ENCODE measurements around the gene ANKS1B. TPM values are rescaled to one million over a fixed set of nuclear protein-coding genes. Genes with fewer than 3 reads are reported as not detected.

The ANKS1B gene
- total RNA-seq, 6 experiments from 2014 or later = 0.31 to 0.66 (median 0.37) TPM

DNA sequence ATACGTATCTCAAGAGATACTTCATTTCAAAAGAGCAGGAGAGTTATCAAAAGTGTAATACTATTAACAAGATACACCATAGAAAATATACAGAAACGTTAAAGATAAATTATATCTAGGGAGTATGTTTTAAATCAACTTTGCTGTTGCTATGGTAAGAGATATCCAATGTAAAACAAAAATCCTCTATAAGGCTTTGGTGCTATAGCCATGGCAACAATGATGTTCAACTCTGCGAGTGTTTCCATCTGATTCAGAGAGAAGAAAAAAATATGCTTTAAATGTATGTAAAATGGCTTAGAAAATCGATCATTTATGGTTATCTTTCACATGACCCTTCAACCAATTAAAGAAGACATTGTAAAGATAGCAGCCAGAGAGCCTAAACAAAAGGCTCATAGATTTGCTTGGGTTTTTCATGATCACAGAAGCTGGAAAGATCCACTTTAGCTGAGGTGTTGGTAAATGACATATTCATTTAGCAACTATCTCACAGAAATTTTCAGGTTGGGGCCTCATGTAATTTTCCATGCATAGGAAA is 724.2 kb downstream of the ANKS1B start:
- no peak overlapping the region for H3K27ac Mint-ChIP-seq
- peaks cover 24% of the 10 kb centered on the region for H3K9me3 Mint-ChIP-seq
- no peaks in the 10 kb centered on the region for H3K27me3 Mint-ChIP-seq (ENCODE audit: insufficient read depth)
- no peaks in the 10 kb centered on the region; the same call in 1 of the 2 replicates for H3K36me3 Mint-ChIP-seq (ENCODE audit: low read depth)
- H3K4me3 Mint-ChIP-seq = no peak overlapping the region
- DNase-seq = no peak
- TF ChIP-seq, protein P1, sequence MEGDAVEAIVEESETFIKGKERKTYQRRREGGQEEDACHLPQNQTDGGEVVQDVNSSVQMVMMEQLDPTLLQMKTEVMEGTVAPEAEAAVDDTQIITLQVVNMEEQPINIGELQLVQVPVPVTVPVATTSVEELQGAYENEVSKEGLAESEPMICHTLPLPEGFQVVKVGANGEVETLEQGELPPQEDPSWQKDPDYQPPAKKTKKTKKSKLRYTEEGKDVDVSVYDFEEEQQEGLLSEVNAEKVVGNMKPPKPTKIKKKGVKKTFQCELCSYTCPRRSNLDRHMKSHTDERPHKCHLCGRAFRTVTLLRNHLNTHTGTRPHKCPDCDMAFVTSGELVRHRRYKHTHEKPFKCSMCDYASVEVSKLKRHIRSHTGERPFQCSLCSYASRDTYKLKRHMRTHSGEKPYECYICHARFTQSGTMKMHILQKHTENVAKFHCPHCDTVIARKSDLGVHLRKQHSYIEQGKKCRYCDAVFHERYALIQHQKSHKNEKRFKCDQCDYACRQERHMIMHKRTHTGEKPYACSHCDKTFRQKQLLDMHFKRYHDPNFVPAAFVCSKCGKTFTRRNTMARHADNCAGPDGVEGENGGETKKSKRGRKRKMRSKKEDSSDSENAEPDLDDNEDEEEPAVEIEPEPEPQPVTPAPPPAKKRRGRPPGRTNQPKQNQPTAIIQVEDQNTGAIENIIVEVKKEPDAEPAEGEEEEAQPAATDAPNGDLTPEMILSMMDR (IDR thresholded peaks at IDR 0.05) = no peak
- no peaks in the 10 kb centered on the region for H3K4me1 Mint-ChIP-seq (ENCODE audit: low read depth)

DNA sequence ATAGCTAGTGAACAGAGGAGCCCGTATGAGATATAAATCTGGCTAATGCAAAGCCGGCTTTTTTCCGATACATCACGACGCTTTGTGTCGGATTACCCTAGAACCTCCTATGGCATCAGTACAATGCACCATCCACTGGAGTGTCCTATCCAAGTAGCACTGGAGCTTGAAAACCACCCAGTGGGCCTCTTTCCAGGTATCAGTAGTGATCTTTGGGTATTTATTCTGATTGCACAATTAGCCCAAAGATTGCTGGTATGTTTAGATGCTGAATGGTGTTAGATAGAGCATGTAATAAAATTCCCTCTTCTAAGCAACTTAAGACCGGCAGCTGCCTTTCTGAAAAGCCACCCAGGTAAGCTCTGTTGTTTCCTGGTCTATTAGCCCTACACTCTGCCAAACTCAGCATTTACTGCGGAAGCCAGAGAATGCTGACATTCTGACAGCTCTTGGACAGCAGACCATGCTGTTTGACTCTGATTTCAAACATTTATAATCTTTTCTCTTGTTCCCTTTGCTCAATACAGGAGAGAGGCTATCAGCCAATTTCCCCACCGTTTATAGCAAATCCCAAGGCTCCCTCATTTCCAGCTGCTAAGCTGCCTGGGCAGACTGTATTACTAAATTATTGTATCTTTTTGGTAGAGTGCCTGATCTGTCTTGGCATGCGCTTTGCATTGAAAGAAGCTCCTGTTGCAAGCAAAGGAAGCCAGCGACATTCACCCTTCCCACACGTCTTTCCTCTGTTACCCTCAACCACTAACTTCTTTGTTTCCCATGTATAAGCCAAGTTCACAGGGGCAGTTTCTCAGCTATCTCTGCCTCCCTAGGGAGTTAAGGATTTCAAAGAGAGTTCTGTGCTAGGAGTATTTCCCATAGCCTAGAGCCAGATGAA is 725.4 kb downstream of the ANKS1B start:
- Mint-ChIP-seq H3K4me3 (no peak overlapping the region), H3K27ac (no peak overlapping the region), H3K27me3 (ENCODE audit: insufficient read depth) (no peaks in the 10 kb centered on the region), H3K9me3 (peaks cover 25% of the 10 kb centered on the region), H3K4me1 (ENCODE audit: low read depth) (no peaks in the 10 kb centered on the region), H3K36me3 (ENCODE audit: low read depth) (no peaks in the 10 kb centered on the region; the same call in 1 of the 2 replicates)
- TF ChIP-seq, protein P1 (IDR thresholded peaks at IDR 0.05) = no peak
- DNase-seq = no peak

DNA sequence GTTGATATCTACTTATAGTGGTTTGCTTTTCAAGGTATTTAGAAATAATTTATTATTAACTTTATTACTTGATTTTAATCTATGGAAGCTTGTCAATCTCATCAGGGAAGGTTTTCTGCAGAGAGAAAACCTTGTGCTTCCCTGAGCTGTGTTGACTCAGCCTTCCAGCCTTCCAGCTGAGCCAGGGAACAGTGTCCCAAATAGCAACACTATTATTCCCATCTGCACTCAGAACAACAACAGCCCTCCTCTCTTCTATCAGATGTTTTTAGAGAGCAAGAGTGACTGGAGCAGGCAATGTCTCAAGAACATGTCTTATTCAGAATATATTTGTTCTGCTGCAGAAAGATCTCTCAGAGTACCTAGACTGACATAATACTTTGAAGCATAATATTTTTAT is 727.1 kb downstream of the ANKS1B start:
- TF ChIP-seq, protein P1 (IDR thresholded peaks at IDR 0.05) = no peak
- Mint-ChIP-seq H3K27ac (no peak overlapping the region), H3K27me3 (ENCODE audit: insufficient read depth) (no peaks in the 10 kb centered on the region; the same call in 1 of the 2 replicates), H3K4me3 (no peak overlapping the region), H3K36me3 (ENCODE audit: low read depth) (no peaks in the 10 kb centered on the region; the same call in 1 of the 2 replicates), H3K9me3 (peaks cover 30% of the 10 kb centered on the region), H3K4me1 (ENCODE audit: low read depth) (no peaks in the 10 kb centered on the region)
- DNase-seq = no peak

DNA sequence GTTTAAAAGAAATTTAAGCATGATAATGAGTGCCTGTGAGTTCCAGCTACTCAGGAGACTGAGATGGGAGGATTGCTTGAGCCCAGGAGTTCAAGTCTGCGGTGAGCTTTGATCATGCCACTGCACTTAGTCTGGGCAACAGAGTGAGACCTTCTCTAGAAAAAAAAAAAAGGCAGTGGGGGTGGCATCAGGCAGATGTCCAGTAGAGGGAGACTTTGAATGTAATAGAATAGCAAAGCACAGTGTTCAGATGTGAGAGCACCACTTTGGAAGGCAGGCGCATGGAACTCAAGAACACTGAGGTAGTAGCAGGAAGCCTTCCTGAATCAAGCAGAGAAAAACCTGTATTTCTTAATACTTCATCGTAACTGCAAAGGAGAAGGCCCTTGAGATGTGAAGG is 731.7 kb downstream of the ANKS1B start:
- Mint-ChIP-seq H3K36me3 (ENCODE audit: low read depth) (peaks cover 7% of the 10 kb centered on the region), H3K4me3 (no peak overlapping the region), H3K4me1 (ENCODE audit: low read depth) (no peaks in the 10 kb centered on the region), H3K9me3 (peaks cover 50% of the 10 kb centered on the region), H3K27me3 (ENCODE audit: insufficient read depth) (no peaks in the 10 kb centered on the region; the same call in 1 of the 2 replicates), H3K27ac (no peak overlapping the region)
- no peak for DNase-seq
- TF ChIP-seq, protein P1 (IDR thresholded peaks at IDR 0.05) = no peak

DNA sequence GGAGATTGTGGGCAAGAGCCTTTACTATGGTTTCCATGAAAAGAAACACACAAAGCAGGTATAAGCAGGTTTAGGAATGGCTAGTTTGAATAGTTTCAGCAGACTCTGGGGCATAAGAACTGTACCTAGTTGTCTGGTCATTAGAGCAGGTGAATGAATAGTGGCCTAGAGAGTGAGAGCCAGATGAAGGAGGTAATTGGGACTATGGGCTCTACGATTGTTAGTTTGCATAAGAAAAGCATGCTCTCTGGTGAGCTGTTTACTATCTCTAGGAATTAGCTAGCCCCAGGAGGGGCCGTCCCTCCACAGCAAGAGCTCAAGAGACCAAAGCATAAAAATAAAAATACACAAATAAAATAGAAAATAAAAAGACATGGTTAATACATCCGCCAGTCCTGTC is 734.6 kb downstream of the ANKS1B start:
- no peak for DNase-seq
- TF ChIP-seq, protein P1 (IDR thresholded peaks at IDR 0.05) = no peak
- Mint-ChIP-seq H3K4me1 (ENCODE audit: low read depth) (no peaks in the 10 kb centered on the region), H3K9me3 (peaks cover 64% of the 10 kb centered on the region), H3K36me3 (ENCODE audit: low read depth) (peaks cover 7% of the 10 kb centered on the region), H3K4me3 (no peak overlapping the region), H3K27ac (no peak overlapping the region), H3K27me3 (ENCODE audit: insufficient read depth) (no peaks in the 10 kb centered on the region; the same call in none of the 2 replicates)
